ENCODE results near the gene RTN4R.

RTN4R gene

GRCh38 chr22:20218326-20218872 lies 49.7 kb downstream of the RTN4R start:
- Histone ChIP-seq H3K4me3 (ENCODE audit: low read depth, low read length) (no peak overlapping the region), H3K27ac (ENCODE audit: extremely low read depth, low read depth, low read length) (no peak overlapping the region), H3K9me3 (ENCODE audit: control insufficient read depth, insufficient read depth, low read depth, low read length) (no peaks in the 10 kb centered on the region), H3K36me3 (ENCODE audit: control insufficient read depth in 2 of 2, insufficient read depth in 1 of 2, low read length in 2 of 2) (no peaks in the 10 kb centered on the region), H3K4me1 (ENCODE audit: control insufficient read depth, insufficient read depth, low read length) (no peaks in the 10 kb centered on the region)
- POLR2A ChIA-PET = no interaction called here
- CTCF ChIA-PET = interaction anchor here (0.6 to 1.1 kb wide), 2 partner anchors 19 to 488 kb away, joined by 3 to 4 read pairs; no protein-coding TSS in a partner anchor
- TF ChIP-seq ZNF777 (tag by site-specific recombination; IDR thresholded peaks at IDR 0.05; ENCODE audit: borderline replicate concordance) (no peak), GLIS2 (tag by site-specific recombination; IDR thresholded peaks at IDR 0.05) (0 out of 2 replicates have a peak, but pooled peaks have one; percentile 14), ZNF335 (tag by site-specific recombination; conservative IDR thresholded peaks at IDR 0.05) (peak; percentile 27; the same call in 1 of the 2 replicates), PRDM4 (tag by site-specific recombination; IDR thresholded peaks at IDR 0.05) (peak; percentile 88)

- POLR2A ChIA-PET = no interaction called here
- no peaks in the 10 kb centered on the region for H3K4me1 ChIP-seq (ENCODE audit: control insufficient read depth, insufficient read depth, low read length)
- no peaks in the 10 kb centered on the region for H3K36me3 ChIP-seq (ENCODE audit: control insufficient read depth in 2 of 2, insufficient read depth in 1 of 2, low read length in 2 of 2)
- H3K4me3 ChIP-seq (ENCODE audit: low read depth, low read length) = no peak overlapping the region
- H3K9me3 ChIP-seq (ENCODE audit: control insufficient read depth, insufficient read depth, low read depth, low read length) = no peaks in the 10 kb centered on the region
- CTCF ChIA-PET = interaction anchor here (0.6 kb wide), 1 partner anchor 487 kb away, joined by 3 read pairs; no protein-coding TSS in a partner anchor
- no peak overlapping the region for H3K27ac ChIP-seq (ENCODE audit: extremely low read depth, low read depth, low read length)
- TF ChIP-seq SP7 (tag by site-specific recombination; IDR thresholded peaks at IDR 0.05) = no peak
- no peak for TF ChIP-seq BCL11B (tag by site-specific recombination; IDR thresholded peaks at IDR 0.05; ENCODE audit: low read depth)
- no peak for TF ChIP-seq ZNF157 (tag by site-specific recombination; IDR thresholded peaks at IDR 0.05)
- TF ChIP-seq AEBP2 (tag by site-specific recombination; IDR thresholded peaks at IDR 0.05; ENCODE audit: borderline replicate concordance) = no peak
- TF ChIP-seq HIC1 (tag by site-specific recombination; IDR thresholded peaks at IDR 0.05) = no peak
- no peak for TF ChIP-seq BCL11A (tag by site-specific recombination; IDR thresholded peaks at IDR 0.05; ENCODE audit: low read depth)
- no peak for TF ChIP-seq ZNF561 (tag by site-specific recombination; IDR thresholded peaks at IDR 0.05; ENCODE audit: borderline replicate concordance)
- TF ChIP-seq PRDM4 (tag by site-specific recombination; IDR thresholded peaks at IDR 0.05) = no peak
- TF ChIP-seq ZNF133 (tag by site-specific recombination; IDR thresholded peaks at IDR 0.05) = no peak
- no peak for TF ChIP-seq ZNF792 (tag by site-specific recombination; IDR thresholded peaks at IDR 0.05)
- TF ChIP-seq ZNF580 (tag by site-specific recombination; IDR thresholded peaks at IDR 0.05) = no peak
- no peak for TF ChIP-seq ZNF473 (tag by site-specific recombination; IDR thresholded peaks at IDR 0.05)
- no peak for TF ChIP-seq ZNF701 (tag by site-specific recombination; IDR thresholded peaks at IDR 0.05)
- no peak for TF ChIP-seq PBX3 (CRISPR knock-in tag; IDR thresholded peaks at IDR 0.05)
- no peak for TF ChIP-seq ZBTB7A (tag by site-specific recombination; IDR thresholded peaks at IDR 0.05; ENCODE audit: low read depth)
- TF ChIP-seq ZNF629 (tag by site-specific recombination; IDR thresholded peaks at IDR 0.05) = no peak
These were observed 50.6 kb downstream of the RTN4R start for GRCh38 chr22:20217563-20217962.

All from HEK293 (cell line).